A673 (cell line): ENCODE data around the gene SSMEM1. TPM values are rescaled to one million over a fixed set of nuclear protein-coding genes. Genes with fewer than 3 reads are reported as not detected.
"Not testable (repeated sequence)": the region's sequence is repeated elsewhere in the genome, so short reads cannot be mapped to it uniquely, and the experiment has no call there.

ENCODE experiments used
- BruUV-seq: library from RNA; stranded (reverse); fragments of 400-500 nt; replicated peaks from 2 replicates; lab custom pipeline; 2021; lab: Mats Ljungman, UMichigan
- CTCF ChIA-PET: fragments of 300-600 bp; sonication (Branson Sonifier 250); formaldehyde crosslinking; loops from one replicate; lab custom pipeline; 2022; ENCODE audit warnings: antibody characterized with exemption; lab: Charles Lee
- POLR2A ChIA-PET: fragments of 300-600 bp; sonication (Branson Sonifier 250); formaldehyde crosslinking; loops from one replicate; lab custom pipeline; 2022; ENCODE audit warnings: antibody characterized with exemption; ENCODE audit not compliant: low non-redundant PET; lab: Charles Lee
- DNase-seq: peaks from one replicate; pipeline ENCODE4 v3.0.0-alpha.2; 2015; ENCODE audit warnings: low spot score
- H3K27ac ChIP-seq: fragments of 200-600 bp; sonication (generic); 2 replicates; pipeline ENCODE4 v1.5.1; 2016; ENCODE audit warnings: mixed run types, low read depth, mild to moderate bottlenecking, mixed read lengths, antibody characterized with exemption, low read length; ENCODE audit not compliant: poor library complexity, severe bottlenecking
- H3K27me3 ChIP-seq: fragments of 200-600 bp; sonication (generic); replicated peaks from 2 replicates; pipeline ENCODE4 v1.6.1; 2017; ENCODE audit warnings: mixed run types, low read depth, mild to moderate bottlenecking, mixed read lengths, antibody characterized with exemption, low read length; ENCODE audit not compliant: insufficient read depth, poor library complexity
- H3K36me3 ChIP-seq: fragments of 200-600 bp; sonication (generic); 2 replicates; pipeline ENCODE4 v1.6.1; 2016; ENCODE audit warnings: mixed run types, mild to moderate bottlenecking, mixed read lengths, antibody characterized with exemption, low read length; ENCODE audit not compliant: insufficient read depth, poor library complexity, severe bottlenecking
- H3K4me1 ChIP-seq: fragments of 200-600 bp; sonication (generic); 2 replicates; pipeline ENCODE4 v1.6.1; 2017; ENCODE audit warnings: mixed run types, mild to moderate bottlenecking, mixed read lengths, antibody characterized with exemption, low read length; ENCODE audit not compliant: insufficient read depth, poor library complexity, severe bottlenecking
- H3K4me3 ChIP-seq: fragments of 200-600 bp; sonication (generic); 2 replicates; pipeline ENCODE4 v1.5.1; 2016; ENCODE audit warnings: low read depth, mixed run types, mild to moderate bottlenecking, mixed read lengths, low read length; ENCODE audit not compliant: poor library complexity, severe bottlenecking
- H3K9me3 ChIP-seq: fragments of 200-600 bp; sonication (generic); 2 replicates; pipeline ENCODE4 v1.6.1; 2016; ENCODE audit warnings: mixed run types, low read depth, mild to moderate bottlenecking, mixed read lengths, antibody characterized with exemption, low read length; ENCODE audit not compliant: poor library complexity, severe bottlenecking
- EZH2 ChIP-seq: fragments of 200-600 bp; sonication (generic); IDR thresholded peaks from 2 replicates; pipeline ENCODE4 v1.6.1; 2017; ENCODE audit warnings: borderline replicate concordance, low read depth, mild to moderate bottlenecking, mixed read lengths, antibody characterized with exemption, low read length; ENCODE audit not compliant: poor library complexity, severe bottlenecking
- intact Hi-C: fragments of 100-400 bp; cut with micrococcal nuclease; formaldehyde crosslinking; loops from one replicate; pipeline ENCODE4 v1.10.0; 2022; ENCODE audit not compliant: unreplicated experiment
- total RNA-seq: library from RNA; stranded (reverse); gene quantifications from 2 replicates; pipeline ENCODE4 v1.2.3, GENCODE V29; 2021
- TF ChIP-seq, protein P1 (sequence below): fragments of 300-800, 200-600 bp; sonication (generic); conservative IDR thresholded peaks from 2 replicates; pipeline ENCODE4 v1.5.1; 2017; ENCODE audit warnings: low read depth, mild to moderate bottlenecking, antibody characterized with exemption, low read length, moderate library complexity, mixed read lengths

Gene SSMEM1
- total RNA-seq, 1 experiment from 2014 or later = not detected

DNA sequence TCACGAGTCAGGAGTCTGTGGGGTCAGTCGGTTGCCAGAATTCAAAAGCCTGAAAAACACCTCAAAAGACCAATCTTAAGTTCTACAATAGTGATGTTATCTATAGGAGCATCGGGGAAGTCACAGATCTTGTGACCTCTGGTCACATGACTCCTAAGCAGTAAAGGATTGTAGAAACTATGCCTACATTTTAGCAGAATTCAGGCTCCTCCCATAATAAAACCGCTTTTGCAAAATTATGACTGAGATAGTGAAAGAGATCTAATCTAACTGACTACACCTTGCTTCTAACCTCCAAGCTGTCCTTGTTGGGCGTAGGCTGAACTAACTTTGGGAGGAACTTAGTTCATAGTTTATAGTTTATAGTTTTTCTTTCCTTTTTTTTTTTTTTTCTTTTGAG is 16.6 kb downstream of the SSMEM1 start:
- intact Hi-C loops = no loop called here
- DNase-seq = no peak
- Histone ChIP-seq H3K4me3 (no peak overlapping the region), H3K27ac (no peak overlapping the region), H3K9me3 (no peaks in the 10 kb centered on the region), H3K4me1 (no peaks in the 10 kb centered on the region), H3K27me3 (no peaks in the 10 kb centered on the region), H3K36me3 (no peaks in the 10 kb centered on the region)
- BruUV-seq = no TSS peak
- no peak for TF ChIP-seq EZH2
- TF ChIP-seq, protein P1, sequence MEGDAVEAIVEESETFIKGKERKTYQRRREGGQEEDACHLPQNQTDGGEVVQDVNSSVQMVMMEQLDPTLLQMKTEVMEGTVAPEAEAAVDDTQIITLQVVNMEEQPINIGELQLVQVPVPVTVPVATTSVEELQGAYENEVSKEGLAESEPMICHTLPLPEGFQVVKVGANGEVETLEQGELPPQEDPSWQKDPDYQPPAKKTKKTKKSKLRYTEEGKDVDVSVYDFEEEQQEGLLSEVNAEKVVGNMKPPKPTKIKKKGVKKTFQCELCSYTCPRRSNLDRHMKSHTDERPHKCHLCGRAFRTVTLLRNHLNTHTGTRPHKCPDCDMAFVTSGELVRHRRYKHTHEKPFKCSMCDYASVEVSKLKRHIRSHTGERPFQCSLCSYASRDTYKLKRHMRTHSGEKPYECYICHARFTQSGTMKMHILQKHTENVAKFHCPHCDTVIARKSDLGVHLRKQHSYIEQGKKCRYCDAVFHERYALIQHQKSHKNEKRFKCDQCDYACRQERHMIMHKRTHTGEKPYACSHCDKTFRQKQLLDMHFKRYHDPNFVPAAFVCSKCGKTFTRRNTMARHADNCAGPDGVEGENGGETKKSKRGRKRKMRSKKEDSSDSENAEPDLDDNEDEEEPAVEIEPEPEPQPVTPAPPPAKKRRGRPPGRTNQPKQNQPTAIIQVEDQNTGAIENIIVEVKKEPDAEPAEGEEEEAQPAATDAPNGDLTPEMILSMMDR = no peak
- ChIA-PET POLR2A (no interaction called here), CTCF (no interaction called here)

DNA sequence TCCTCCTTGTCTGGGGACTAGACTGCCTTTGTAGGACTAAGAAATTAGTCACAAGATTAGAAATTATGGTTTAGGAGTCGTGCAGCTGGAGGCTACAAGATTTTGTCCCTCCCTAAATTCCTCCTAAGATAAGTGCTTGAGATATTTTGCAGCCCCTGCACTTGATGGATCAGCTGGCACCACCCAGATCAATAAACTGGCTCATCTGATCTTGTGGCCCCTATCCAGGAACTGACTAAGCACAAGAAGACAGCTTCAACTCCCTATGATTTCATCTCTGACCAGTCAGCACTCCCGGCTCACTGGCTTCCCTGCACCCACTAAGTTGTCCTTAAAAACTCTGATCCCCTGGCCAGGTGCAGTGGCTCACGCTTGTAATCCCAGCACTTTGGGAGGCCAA is 17.3 kb downstream of the SSMEM1 start:
- H3K4me3 ChIP-seq, DNase-seq, H3K36me3 ChIP-seq, intact Hi-C loops, CTCF ChIA-PET, H3K27ac ChIP-seq, BruUV-seq, H3K9me3 ChIP-seq, H3K4me1 ChIP-seq, H3K27me3 ChIP-seq, POLR2A ChIA-PET: not testable (repeated sequence)

DNA sequence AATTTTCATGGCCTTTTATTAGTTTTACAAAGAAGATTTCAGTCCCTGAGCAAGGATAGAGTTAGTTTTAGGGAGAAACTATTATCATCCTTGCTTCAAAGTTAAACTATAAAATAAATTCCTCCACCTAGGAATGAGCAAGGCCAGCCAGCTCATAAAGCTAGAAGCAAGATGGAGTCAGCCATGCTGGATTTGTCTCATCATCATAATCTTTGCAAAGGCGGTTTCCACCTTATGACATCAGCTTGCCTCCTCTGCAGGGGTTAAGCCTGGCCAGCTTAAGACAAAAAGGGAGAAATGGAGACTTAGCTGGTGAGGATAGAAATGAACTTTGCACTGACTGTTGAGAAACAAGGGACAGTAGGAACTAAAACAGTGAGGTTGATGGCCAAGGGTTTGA is 18.7 kb downstream of the SSMEM1 start:
- no peak for DNase-seq
- H3K27me3 ChIP-seq = no peaks in the 10 kb centered on the region
- BruUV-seq = no TSS peak
- H3K27ac ChIP-seq = no peak overlapping the region
- TF ChIP-seq EZH2 = no peak
- TF ChIP-seq, protein P1 = no peak
- no peaks in the 10 kb centered on the region for H3K36me3 ChIP-seq
- H3K4me3 ChIP-seq = no peak overlapping the region
- POLR2A ChIA-PET = no interaction called here
- intact Hi-C loops = no loop called here
- H3K4me1 ChIP-seq = no peaks in the 10 kb centered on the region
- CTCF ChIA-PET = no interaction called here
- H3K9me3 ChIP-seq = no peaks in the 10 kb centered on the region

DNA sequence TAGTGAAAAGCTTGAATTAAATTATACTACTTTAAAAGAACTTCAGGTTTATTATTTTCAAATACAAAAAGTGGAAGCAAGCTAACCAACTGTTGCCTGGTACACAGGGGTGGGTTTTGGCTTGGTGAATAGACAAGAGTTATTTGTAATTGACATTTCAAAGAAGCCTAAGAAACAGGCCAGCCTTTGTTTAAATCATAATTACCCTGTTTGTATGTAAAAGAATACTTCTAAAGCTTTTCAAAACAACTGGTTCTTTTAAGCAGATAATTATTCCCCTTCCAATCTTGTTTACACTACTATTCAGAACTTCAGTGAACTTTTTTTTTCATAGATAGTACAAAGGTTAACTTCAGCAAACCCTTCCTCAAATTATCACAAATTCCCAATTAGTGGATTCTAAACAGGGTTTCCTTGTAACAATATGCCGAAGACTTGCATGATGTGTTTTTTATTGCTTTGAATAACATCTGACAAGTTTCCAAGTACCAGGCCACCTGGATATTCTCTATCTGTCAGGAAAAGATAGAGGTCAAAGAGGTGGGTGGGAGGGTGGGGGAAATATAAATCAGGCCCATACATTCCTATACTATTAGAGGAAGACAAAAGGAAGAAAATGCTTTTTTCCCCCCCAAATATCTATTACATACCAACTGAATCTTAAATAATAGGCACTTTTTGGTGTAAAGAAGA is 20.4 kb downstream of the SSMEM1 start:
- Histone ChIP-seq H3K27me3 (no peaks in the 10 kb centered on the region), H3K4me3 (no peak overlapping the region), H3K27ac (no peak overlapping the region), H3K4me1 (no peaks in the 10 kb centered on the region), H3K9me3 (no peaks in the 10 kb centered on the region), H3K36me3 (no peaks in the 10 kb centered on the region)
- CTCF ChIA-PET = no interaction called here
- no TSS peak for BruUV-seq
- intact Hi-C loops = no loop called here
- POLR2A ChIA-PET = no interaction called here
- TF ChIP-seq, protein P1 = no peak
- no peak for TF ChIP-seq EZH2
- DNase-seq = no peak
